HG02571 (cell line): Measurements from ENCODE around the gene BRIP1.
"Not testable (repeated sequence)": the region's sequence is repeated elsewhere in the genome, so short reads cannot be mapped to it uniquely, and the experiment has no call there.

Experiments
- ATAC-seq: cut with Tn5 transposase; IDR thresholded peaks from one replicate; pipeline ENCODE4 v1.9.1; 2021; ENCODE audit warnings: mild to moderate bottlenecking, moderate library complexity; ENCODE audit not compliant: unreplicated experiment

BRIP1 gene

GRCh38 chr17:61832463-61832862, 30.9 kb downstream of the BRIP1 start:
- no peak for ATAC-seq

GRCh38 chr17:61831099-61831498, 32.2 kb downstream of the BRIP1 start:
- ATAC-seq, result no peak

- no peak for ATAC-seq
Observed at GRCh38 chr17:61828694-61829093, 34.6 kb downstream of the BRIP1 start.

GRCh38 chr17:61827649-61828395, 35.5 kb downstream of the BRIP1 start:
- no peak for ATAC-seq

- not testable (repeated sequence) for ATAC-seq
Observed at GRCh38 chr17:61826866-61827265, 36.5 kb downstream of the BRIP1 start.

GRCh38 chr17:61826198-61826597, 37.1 kb downstream of the BRIP1 start:
- not testable (repeated sequence) for ATAC-seq

GRCh38 chr17:61825448-61826137, 37.7 kb downstream of the BRIP1 start:
- ATAC-seq, result no peak

GRCh38 chr17:61822326-61823285, 40.7 kb downstream of the BRIP1 start:
- no peak for ATAC-seq

GRCh38 chr17:61821655-61822054, 41.7 kb downstream of the BRIP1 start:
- ATAC-seq, result no peak

- ATAC-seq, result not testable (repeated sequence)
Observed at GRCh38 chr17:61819265-61819664, 44.1 kb downstream of the BRIP1 start.

- no peak for ATAC-seq
Observed at GRCh38 chr17:61818225-61818624, 45.1 kb downstream of the BRIP1 start.

GRCh38 chr17:61817452-61817851, 45.9 kb downstream of the BRIP1 start:
- ATAC-seq, result no peak

- no peak for ATAC-seq
Observed at GRCh38 chr17:61816538-61816937, 46.8 kb downstream of the BRIP1 start.

GRCh38 chr17:61815863-61816503, 47.3 kb downstream of the BRIP1 start:
- ATAC-seq, result no peak

GRCh38 chr17:61814485-61814884, 48.8 kb downstream of the BRIP1 start:
- ATAC-seq, result no peak

- ATAC-seq, result no peak
Observed at GRCh38 chr17:61813211-61813610, 50.1 kb downstream of the BRIP1 start.

- no peak for ATAC-seq
Observed at GRCh38 chr17:61812747-61813146, 50.6 kb downstream of the BRIP1 start.

GRCh38 chr17:61809816-61810392, 53.4 kb downstream of the BRIP1 start:
- ATAC-seq, result no peak

- ATAC-seq, result no peak
Observed at GRCh38 chr17:61808442-61808841, 54.9 kb downstream of the BRIP1 start.

- ATAC-seq, result no peak
Observed at GRCh38 chr17:61806936-61807335, 56.4 kb downstream of the BRIP1 start.
